BJ (cell line): ENCODE measurements around the gene SH2D6. TPM values are rescaled to one million over a fixed set of nuclear protein-coding genes. Genes with fewer than 3 reads are reported as not detected.

ENCODE experiments used
- CTCF ChIA-PET: fragments of 350-600 bp; formaldehyde crosslinking; extraction: SDS; loops from one replicate; lab custom pipeline; 2021; ENCODE audit warnings: antibody characterized with exemption, inconsistent platforms; lab: Yijun Ruan, JAX
- POLR2A ChIA-PET: fragments of 300-600 bp; sonication (Branson Sonifier 250); formaldehyde crosslinking; extraction: SDS; loops from one replicate; lab custom pipeline; 2021; ENCODE audit warnings: antibody characterized with exemption; lab: Charles Lee
- DNase-seq: peaks from one replicate; pipeline ENCODE4 v3.0.0-alpha.2; 2011; ENCODE audit warnings: low read depth
- H3K27me3 ChIP-seq: 2 replicates; pipeline ENCODE4 v1.6.0; 2011; ENCODE audit warnings: low read length; ENCODE audit not compliant: control insufficient read depth, insufficient read depth
- H3K36me3 ChIP-seq: 2 replicates; pipeline ENCODE4 v1.5.1; 2011; ENCODE audit warnings: low read length; ENCODE audit not compliant: control insufficient read depth, insufficient read depth
- H3K4me3 ChIP-seq: 2 replicates; pipeline ENCODE4 v1.5.1; 2011; ENCODE audit warnings: low read depth, mild to moderate bottlenecking, control low read depth, low read length
- CTCF ChIP-seq: IDR thresholded peaks from 2 replicates; pipeline ENCODE4 v1.5.1; 2011; ENCODE audit warnings: low read depth, mild to moderate bottlenecking, control low read depth, inconsistent platforms, low read length, moderate library complexity; ENCODE audit not compliant: insufficient read depth
- polyA plus RNA-seq: library from polyadenylated mRNA; depleted of rRNA; stranded (reverse); fragments of >200 nt; gene quantifications from 2 replicates; pipeline ENCODE4 v1.2.3, GENCODE V29; 2011

The SH2D6 gene
- polyA plus RNA-seq, 1 experiment: 0.18 TPM

- ChIA-PET CTCF (no interaction called here), POLR2A (no interaction called here)
- Histone ChIP-seq H3K36me3 (peaks cover 12% of the 10 kb centered on the region), H3K4me3 (no peak overlapping the region), H3K27me3 (no peaks in the 10 kb centered on the region)
- no peak for TF ChIP-seq CTCF
- DNase-seq: no peak
Observed at GRCh38 chr2:85397925-85398331, 20.6 kb upstream of the SH2D6 start.

- no peak for DNase-seq
Observed at GRCh38 chr2:85398426-85399182, 19.9 kb upstream of the SH2D6 start.

GRCh38 chr2:85399183-85399455, 19.4 kb upstream of the SH2D6 start:
- Histone ChIP-seq H3K36me3 (peaks cover 12% of the 10 kb centered on the region), H3K27me3 (no peaks in the 10 kb centered on the region), H3K4me3 (no peak overlapping the region)
- TF ChIP-seq CTCF: no peak
- DNase-seq: no peak
- CTCF ChIA-PET: interaction anchor here (0.7 kb wide), 1 partner anchor 13 kb away, joined by 3 read pairs; no protein-coding TSS in a partner anchor
- POLR2A ChIA-PET: no interaction called here

More at GRCh38 chr2:85398426-85399182, 19.9 kb upstream of the SH2D6 start:
- POLR2A ChIA-PET: no interaction called here
- TF ChIP-seq CTCF: no peak
- Histone ChIP-seq H3K36me3 (peaks cover 12% of the 10 kb centered on the region), H3K4me3 (no peak overlapping the region), H3K27me3 (no peaks in the 10 kb centered on the region)
- CTCF ChIA-PET: interaction anchor here (0.7 kb wide), 1 partner anchor 12 kb away, joined by 3 read pairs; no protein-coding TSS in a partner anchor

DNA sequence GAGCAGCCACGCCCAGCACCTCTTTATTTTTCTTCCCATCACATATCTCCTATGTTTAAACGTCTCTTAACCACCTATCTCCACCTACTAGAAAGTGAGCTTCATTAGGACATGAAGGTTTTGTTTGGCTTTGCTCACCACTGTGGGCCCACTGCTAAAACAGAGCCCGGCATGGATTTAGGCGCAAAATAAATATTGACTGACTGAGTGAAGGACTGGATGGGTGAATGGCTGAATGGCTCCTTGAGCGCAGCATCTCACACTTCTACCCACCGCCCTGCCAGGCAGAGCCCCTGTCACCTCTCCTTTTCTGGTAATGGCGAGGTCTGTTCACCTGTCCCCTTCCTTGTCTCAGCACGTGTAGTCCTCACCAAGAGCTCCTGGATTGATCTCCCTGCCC, 18.5 kb upstream of the SH2D6 start:
- H3K4me3 ChIP-seq: no peak overlapping the region
- H3K36me3 ChIP-seq: peaks cover 12% of the 10 kb centered on the region
- H3K27me3 ChIP-seq: no peaks in the 10 kb centered on the region
- ChIA-PET POLR2A (no interaction called here), CTCF (interaction anchor here (1.7 to 2.1 kb wide), 2 partner anchors 9 to 237 kb away, joined by 3 to 5 read pairs; no protein-coding TSS in a partner anchor)
- TF ChIP-seq CTCF: no peak
- no peak for DNase-seq

DNA sequence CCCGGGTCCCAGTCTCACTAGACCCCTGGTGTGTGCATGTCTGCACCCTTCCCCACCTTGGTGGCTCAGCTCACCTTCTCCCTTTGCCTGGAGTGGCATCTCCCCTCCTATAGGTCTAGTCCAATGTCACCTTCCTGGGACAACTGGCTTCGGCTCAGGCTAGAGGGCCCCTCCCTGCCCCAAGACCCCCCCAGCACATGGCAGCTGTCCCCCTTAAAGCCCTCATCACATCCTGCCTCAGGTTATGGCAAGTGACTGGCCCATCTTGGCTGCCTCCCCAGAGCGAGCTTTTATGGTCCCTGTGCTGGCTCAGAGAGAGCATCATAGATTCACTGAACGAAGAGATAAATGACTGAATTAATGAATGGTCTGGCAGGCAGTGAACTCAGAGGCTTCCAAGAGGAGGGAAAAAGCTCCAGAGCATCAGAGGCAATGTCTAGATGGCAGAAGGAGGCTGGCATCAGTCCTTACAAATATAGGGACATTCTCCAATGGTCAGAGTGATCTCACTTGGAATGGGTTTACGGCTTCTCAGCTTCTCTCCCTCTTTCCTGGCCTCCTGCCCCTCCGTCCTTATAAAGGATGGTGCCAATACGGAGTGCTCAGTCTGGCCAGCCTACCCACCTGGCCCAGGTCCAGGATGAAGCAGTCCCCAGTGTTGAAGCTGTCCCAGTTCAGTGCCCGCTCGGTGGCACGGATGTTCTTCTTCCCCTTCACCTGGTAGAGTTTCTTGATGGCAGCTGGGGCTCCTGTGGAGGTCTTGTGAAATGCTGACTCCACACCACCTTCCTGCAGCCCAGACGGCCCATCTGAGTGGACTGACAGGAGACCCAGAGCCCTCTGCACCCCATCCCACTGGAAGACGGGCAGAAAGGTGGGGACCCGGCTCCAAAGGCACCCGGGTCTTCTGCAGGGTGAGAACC, 17.7 kb upstream of the SH2D6 start:
- no peak for DNase-seq
- POLR2A ChIA-PET: no interaction called here
- TF ChIP-seq CTCF: no peak
- Histone ChIP-seq H3K4me3 (no peak overlapping the region), H3K36me3 (peaks cover 9% of the 10 kb centered on the region), H3K27me3 (no peaks in the 10 kb centered on the region)
- CTCF ChIA-PET: interaction anchor here (1.7 to 2.1 kb wide), 2 partner anchors 10 to 236 kb away, joined by 3 to 5 read pairs; no protein-coding TSS in a partner anchor
